Ovary (tissue), 9 donors: Measurements from ENCODE around the gene ENKUR. TPM values are rescaled to one million over a fixed set of nuclear protein-coding genes. Genes with fewer than 3 reads are reported as not detected.

ENCODE experiments used
- DNase-seq, 5 donors: peaks; one replicate each; pipeline ENCODE4 v3.0.0-alpha.2; 2019 to 2020
- H3K27ac ChIP-seq, 2 donors: fragments of 200-600 bp; one replicate each; pipeline versions ENCODE4 v1.5.1 to v1.8.0; 2019 to 2022
- H3K27me3 ChIP-seq: fragments of 200-600 bp; one replicate; pipeline ENCODE4 v1.8.0; 2022
- H3K36me3 ChIP-seq: fragments of 200-600 bp; sonication (generic); one replicate; pipeline ENCODE4 v1.5.1; 2019
- H3K4me1 ChIP-seq: one replicate; pipeline ENCODE4 v1.8.1; 2013; ENCODE audit warnings: mild to moderate bottlenecking, moderate library complexity; ENCODE audit not compliant: insufficient read depth
- H3K4me3 ChIP-seq: fragments of 200-600 bp; sonication (generic); one replicate; pipeline ENCODE4 v1.5.1; 2017
- H3K9me3 ChIP-seq, 2 donors: fragments of 200-600 bp in 1 of 2; sonication (generic) in 1 of 2; one replicate each; pipeline versions ENCODE4 v1.5.1 to v1.8.1; 2013 to 2019; ENCODE audit warnings: mild to moderate bottlenecking in 1 of 2, moderate library complexity in 1 of 2
- CTCF ChIP-seq, 3 donors: fragments of 450-650 bp in 2 of 3; fragments of 200-600 bp in 1 of 3; IDR thresholded peaks; one replicate each; pipeline versions ENCODE4 v1.5.1 to v1.8.0; 2016 to 2022; ENCODE audit warnings: antibody characterized with exemption in 3 of 3, mild to moderate bottlenecking in 1 of 3
- EP300 ChIP-seq: sonication (generic); formaldehyde crosslinking; IDR thresholded peaks from one replicate; pipeline ENCODE4 v1.6.1; 2017; ENCODE audit warnings: antibody characterized with exemption
- POLR2A ChIP-seq: fragments of 450-650 bp; IDR thresholded peaks from one replicate; pipeline ENCODE4 v1.6.1; 2017; ENCODE audit warnings: antibody characterized with exemption, mild to moderate bottlenecking, moderate library complexity
- WGBS, 3 donors: extraction: QIAGEN DNeasy Blood & Tissue Kit in 1 of 3; methylation state at CpG; one replicate each; pipeline versions ENCODE4 v1.1.5 to v1.1.7; 2013 to 2017; 5-methylcytosine and 5-hydroxymethylcytosine counted together
- intact Hi-C, 4 donors: fragments of 100-400 bp; cut with DNase I; formaldehyde crosslinking; loops; one replicate each; pipeline versions ENCODE4 v1.11.0 to v1.15.1; 2022 to 2023
- polyA plus RNA-seq, 2 donors: library from polyadenylated mRNA; stranded (reverse); fragments of 200-250 nt in 1 of 2; fragments of 350-450 nt in 1 of 2; fragmentation: Illumina TruSeq in 1 of 2; extraction: RNeasy Lipid Tissue Mini Kit (QIAGEN cat#74804) in 1 of 2; gene quantifications; one replicate each; pipeline ENCODE4 v1.2.3, GENCODE V29; 2013 to 2014
- total RNA-seq, 7 donors: library from RNA; depleted of rRNA in 2 of 7; stranded (reverse); fragments of >200 nt in 2 of 7; fragmentation: NEBNext Ultra II Directional in 3 of 7; extraction: Animal tissue kit (Norgen Biotek cat#: 25700) in 3 of 7; gene quantifications; one replicate each; pipeline versions ENCODE4 v1.1.0 to v1.2.4, GENCODE V29; 2016 to 2023
- donor health status: DM: no; HTN: no; CAD: no; lungs with moderate emphysema.
- donor health status: DM: no; HTN: no; CAD: no.
- donor health status: Bipolar disorder and iron deficiency.
- donor health status: DM: yes; HTN: yes; CAD: no.
- donor health status: DM: no; HTN: no; CAD: no.
- donor health status: DM: yes; HTN: yes; CAD: no.

Gene ENKUR
- total and polyA plus RNA-seq, 9 donors, result 0.07 to 8.6 (median 0.33) TPM

GRCh38 chr10:24952143-24952706, 63.7 kb downstream of the ENKUR start, which contains the start of gene PRTFDC1:
TSS of gene PRTFDC1 (minus strand) at chr10:24952606. CDS start at chr10:24952575, 31 bp downstream.
- peaks cover 3% of the 10 kb centered on the region for H3K4me1 ChIP-seq
- H3K27ac ChIP-seq, result peak within 1 kb of the TSS; percentile 89 to 95
- WGBS, 3 donors, result 0 to 1% (median 1%) methylated on average over 46 to 56 of the region's 56 CpGs
- H3K4me3 ChIP-seq, result peak within 1 kb of the TSS; percentile 67
- H3K9me3 ChIP-seq, result no peaks in the 10 kb centered on the region
- H3K36me3 ChIP-seq, result no peaks in the 10 kb centered on the region
- H3K27me3 ChIP-seq, result no peaks in the 10 kb centered on the region
- DNase-seq, result peak; percentile 68 to 78 (median 73)
- TF ChIP-seq EP300 (no peak), POLR2A (no peak), CTCF (IDR thresholded peaks at IDR 0.05) (no peak)
- intact Hi-C loops, result loop anchor here in 3 of 4 donors (5.0 to 10.0 kb wide), 2 partner anchors 227 to 230 kb away; partner anchors contain the start of gene ARHGAP21 (in 3 of the 3)

GRCh38 chr10:24951201-24952142, 64.5 kb downstream of the ENKUR start:
- DNase-seq, result peak; percentile 38 to 59 (median 49)
- intact Hi-C loops, result loop anchor here in 3 of 4 donors (5.0 to 10.0 kb wide), 2 partner anchors 227 to 229 kb away; partner anchors contain the start of gene ARHGAP21 (in 3 of the 3)

GRCh38 chr10:24950439-24950838, 65.5 kb downstream of the ENKUR start:
- no peak overlapping the region for H3K4me3 ChIP-seq
- no peak overlapping the region for H3K27ac ChIP-seq
- TF ChIP-seq POLR2A, result no peak
- TF ChIP-seq CTCF (IDR thresholded peaks at IDR 0.05), result no peak
- TF ChIP-seq EP300, result no peak
- H3K27me3 ChIP-seq, result no peaks in the 10 kb centered on the region
- H3K9me3 ChIP-seq, result no peaks in the 10 kb centered on the region
- intact Hi-C loops, result loop anchor here in 3 of 4 donors (5.0 to 10.0 kb wide), 2 partner anchors 226 to 228 kb away; partner anchors contain the start of gene ARHGAP21 (in 3 of the 3)
- no peak for DNase-seq
- peaks cover 3% of the 10 kb centered on the region for H3K4me1 ChIP-seq
- no peaks in the 10 kb centered on the region for H3K36me3 ChIP-seq
- 67 to 78% (median 69%) methylated on average over 5 of the region's 5 CpGs for WGBS, 3 donors

More at GRCh38 chr10:24951201-24952142, 64.5 kb downstream of the ENKUR start:
- no peaks in the 10 kb centered on the region for H3K27me3 ChIP-seq
- H3K4me1 ChIP-seq, result peaks cover 3% of the 10 kb centered on the region
- peak overlapping the region; percentile 67 for H3K4me3 ChIP-seq
- 38 to 43% (median 41%) methylated on average over 10 of the region's 10 CpGs for WGBS, 3 donors
- no peaks in the 10 kb centered on the region for H3K9me3 ChIP-seq
- H3K36me3 ChIP-seq, result no peaks in the 10 kb centered on the region
- H3K27ac ChIP-seq, result peak overlapping the region; percentile 89 to 95
- TF ChIP-seq CTCF (IDR thresholded peaks at IDR 0.05) (no peak), EP300 (no peak), POLR2A (no peak)

- intact Hi-C loops, result loop anchor here in 3 of 4 donors (5.0 to 10.0 kb wide), 2 partner anchors 225 to 227 kb away; partner anchors contain the start of gene ARHGAP21 (in 3 of the 3)
- Histone ChIP-seq H3K36me3 (no peaks in the 10 kb centered on the region), H3K27ac (no peak overlapping the region), H3K4me1 (peaks cover 3% of the 10 kb centered on the region), H3K27me3 (no peaks in the 10 kb centered on the region), H3K9me3 (no peaks in the 10 kb centered on the region), H3K4me3 (no peak overlapping the region)
- DNase-seq, result no peak
- TF ChIP-seq POLR2A, result no peak
- TF ChIP-seq EP300, result no peak
- no peak for TF ChIP-seq CTCF (IDR thresholded peaks at IDR 0.05)
- 86 to 91% (median 87%) methylated on average over 3 of the region's 3 CpGs for WGBS, 3 donors
Measured at GRCh38 chr10:24949616-24950015, 66.3 kb downstream of the ENKUR start.
